ENCODE measurements around the gene NDRG3. TPM values are rescaled to one million over a fixed set of nuclear protein-coding genes. Genes with fewer than 3 reads are reported as not detected.

NDRG3 gene
- total RNA-seq, 1 experiment from 2014 or later = 30.1 TPM

GRCh38 chr20:36773107-36773596, 27.3 kb upstream of the NDRG3 start:
- CTCF ChIA-PET = interaction anchor here (0.8 to 1.6 kb wide), 4 partner anchors 17 to 90 kb away, joined by 3 to 8 read pairs (median 4); a partner anchor contains a TSS
- TF ChIP-seq EZH2 (IDR thresholded peaks at IDR 0.05; ENCODE audit: low read length, unreplicated experiment) = no peak
- no peak for TF ChIP-seq EZH2phosphoT487 (IDR thresholded peaks at IDR 0.05; ENCODE audit: borderline replicate concordance, low read length)
- TF ChIP-seq CTCF (conservative IDR thresholded peaks at IDR 0.05; ENCODE audit: low read depth, low read length) = no peak
- peaks cover 21% of the 10 kb centered on the region for H3K79me2 ChIP-seq (ENCODE audit: low read length)
- H3K4me3 ChIP-seq (ENCODE audit: low read length) = peak overlapping the region; percentile 82
- peak overlapping the region; percentile 97 for H3K4me2 ChIP-seq (ENCODE audit: low read length)
- no peaks in the 10 kb centered on the region for H3K27me3 ChIP-seq (ENCODE audit: low read length)
- no peaks in the 10 kb centered on the region for H3K9me3 ChIP-seq (ENCODE audit: low read length)
- no peaks in the 10 kb centered on the region for H3K9me2 ChIP-seq (replicated peaks; ENCODE audit: low read length)
- POLR2A ChIA-PET (ENCODE audit: unreplicated experiment) = interaction anchor here (0.6 to 1.1 kb wide), 3 partner anchors 36 to 62 kb away, joined by 3 read pairs; no protein-coding TSS in a partner anchor
- H3K36me3 ChIP-seq (ENCODE audit: low read depth, low read length) = no peaks in the 10 kb centered on the region
- ATAC-seq (0 out of 2 replicates have a peak, but pooled peaks have one; percentile 0), DNase-seq (no peak)
- peak overlapping the region; percentile 27 for H3K27ac ChIP-seq (ENCODE audit: low read length)
- H3F3A ChIP-seq (ENCODE audit: low read length, unreplicated experiment) = no peaks in the 10 kb centered on the region
- no peaks in the 10 kb centered on the region for H4K20me1 ChIP-seq (ENCODE audit: low read length)
- no TSS peak for BruUV-seq (replicated peaks)
- intact Hi-C loops (cut with micrococcal nuclease) = loop anchor here (1.0 kb wide), 2 partner anchors 27 to 114 kb away; partner anchors contain the start of gene NDRG3
- H2AFZ ChIP-seq (ENCODE audit: low read length) = peak overlapping the region; percentile 98
- peak overlapping the region; percentile 97 for H3K9ac ChIP-seq (ENCODE audit: low read length)
- peaks cover 19% of the 10 kb centered on the region for H3K4me1 ChIP-seq (ENCODE audit: insufficient read depth, low read length)

GRCh38 chr20:36770680-36771079, 24.8 kb upstream of the NDRG3 start:
- ChIA-PET CTCF (no interaction called here), POLR2A (ENCODE audit: unreplicated experiment) (no interaction called here)
- ATAC-seq = no peak
- Histone ChIP-seq H3K27ac (ENCODE audit: low read length) (no peak overlapping the region), H3K36me3 (ENCODE audit: low read depth, low read length) (no peaks in the 10 kb centered on the region), H3F3A (ENCODE audit: low read length, unreplicated experiment) (no peaks in the 10 kb centered on the region), H2AFZ (ENCODE audit: low read length) (no peak overlapping the region), H3K9me2 (replicated peaks; ENCODE audit: low read length) (no peaks in the 10 kb centered on the region), H3K4me2 (ENCODE audit: low read length) (peak overlapping the region; percentile 2; the same call in 1 of the 2 replicates), H3K27me3 (ENCODE audit: low read length) (no peaks in the 10 kb centered on the region), H4K20me1 (ENCODE audit: low read length) (no peaks in the 10 kb centered on the region), H3K9ac (ENCODE audit: low read length) (no peak overlapping the region), H3K4me1 (ENCODE audit: insufficient read depth, low read length) (peaks cover 19% of the 10 kb centered on the region), H3K4me3 (ENCODE audit: low read length) (no peak overlapping the region), H3K9me3 (ENCODE audit: low read length) (no peaks in the 10 kb centered on the region), H3K79me2 (ENCODE audit: low read length) (peaks cover 21% of the 10 kb centered on the region)
- DNase-seq = no peak
- TF ChIP-seq EZH2phosphoT487 (IDR thresholded peaks at IDR 0.05; ENCODE audit: borderline replicate concordance, low read length) (no peak), CTCF (conservative IDR thresholded peaks at IDR 0.05; ENCODE audit: low read depth, low read length) (no peak), EZH2 (IDR thresholded peaks at IDR 0.05; ENCODE audit: low read length, unreplicated experiment) (no peak)
- BruUV-seq (replicated peaks) = no TSS peak
- intact Hi-C loops (cut with micrococcal nuclease) = no loop called here

All from PC-3 (cell line).